Mesendoderm (in vitro differentiated cells): ENCODE data around the gene IL22RA2.

ENCODE experiments used
- DNase-seq: peaks from one replicate; pipeline ENCODE4 v3.0.0; 2013
- H2AK5ac ChIP-seq: 2 replicates; pipeline ENCODE4 v1.6.1; 2013; ENCODE audit warnings: low read length, inconsistent platforms
- H2BK120ac ChIP-seq: 2 replicates; pipeline ENCODE4 v1.6.1; 2013; ENCODE audit warnings: low read depth, mild to moderate bottlenecking, low read length, moderate library complexity, mixed read lengths
- H2BK15ac ChIP-seq: replicated peaks from 2 replicates; pipeline ENCODE4 v1.6.1; 2013; ENCODE audit warnings: low read depth, mild to moderate bottlenecking, moderate library complexity
- H2BK5ac ChIP-seq: 2 replicates; pipeline ENCODE4 v1.6.1; 2013; ENCODE audit warnings: low read length, inconsistent platforms
- H3K18ac ChIP-seq: 2 replicates; pipeline ENCODE4 v1.6.1; 2013; ENCODE audit warnings: mild to moderate bottlenecking, low read length, mixed read lengths
- H3K23ac ChIP-seq: one replicate; pipeline ENCODE4 v1.6.1; 2013; ENCODE audit warnings: low read length
- H3K27ac ChIP-seq: 2 replicates; pipeline ENCODE4 v1.5.1; 2013; ENCODE audit warnings: low read depth, mild to moderate bottlenecking, inconsistent platforms, low read length, moderate library complexity
- H3K27me3 ChIP-seq: 2 replicates; pipeline ENCODE4 v1.6.1; 2013; ENCODE audit warnings: low read length, control low read depth, mild to moderate bottlenecking, inconsistent platforms; ENCODE audit not compliant: insufficient read depth, poor library complexity
- H3K36me3 ChIP-seq: 2 replicates; pipeline ENCODE4 v1.6.1; 2013; ENCODE audit warnings: low read length, inconsistent platforms; ENCODE audit not compliant: control insufficient read depth, insufficient read depth
- H3K4ac ChIP-seq: one replicate; pipeline ENCODE4 v1.6.1; 2013; ENCODE audit warnings: low read depth, mild to moderate bottlenecking, low read length, moderate library complexity
- H3K4me1 ChIP-seq: 2 replicates; pipeline ENCODE4 v1.6.1; 2013; ENCODE audit warnings: low read depth, low read length, inconsistent platforms; ENCODE audit not compliant: control insufficient read depth
- H3K4me2 ChIP-seq: 2 replicates; pipeline ENCODE4 v1.6.1; 2013; ENCODE audit warnings: low read length
- H3K4me3 ChIP-seq: 2 replicates; pipeline ENCODE4 v1.5.1; 2013; ENCODE audit warnings: mild to moderate bottlenecking, low read length
- H3K56ac ChIP-seq: one replicate; pipeline ENCODE4 v1.6.1; 2013; ENCODE audit warnings: low read length
- H3K79me1 ChIP-seq: 2 replicates; pipeline ENCODE4 v1.6.1; 2013; ENCODE audit warnings: low read length, inconsistent platforms
- H3K79me2 ChIP-seq: 2 replicates; pipeline ENCODE4 v1.6.1; 2013; ENCODE audit warnings: mild to moderate bottlenecking, low read length; ENCODE audit not compliant: control insufficient read depth, insufficient read depth
- H3K9ac ChIP-seq: 2 replicates; pipeline ENCODE4 v1.6.1; 2013; ENCODE audit warnings: low read length, inconsistent platforms
- H4K5ac ChIP-seq: one replicate; pipeline ENCODE4 v1.6.1; 2013; ENCODE audit warnings: low read length
- H4K8ac ChIP-seq: one replicate; pipeline ENCODE4 v1.6.1; 2013; ENCODE audit warnings: low read depth, mild to moderate bottlenecking, control low read depth, low read length, moderate library complexity
- WGBS: extraction: QIAGEN DNeasy Blood & Tissue Kit; methylation state at CpG from one replicate; pipeline ENCODE4 v1.1.7; 2013; ENCODE audit warnings: low lambda C conversion rate, missing lambda C conversion rate; ENCODE audit not compliant: insufficient coverage; ENCODE audit errors: extremely low coverage; 5-methylcytosine and 5-hydroxymethylcytosine counted together

The IL22RA2 gene

GRCh38 chr6:137171053-137171374, 2.4 kb downstream of the IL22RA2 start:
- H2BK5ac ChIP-seq, result no peak overlapping the region
- H3K4me1 ChIP-seq, result no peaks in the 10 kb centered on the region
- no peak for DNase-seq
- H3K36me3 ChIP-seq, result no peaks in the 10 kb centered on the region
- H3K18ac ChIP-seq, result no peak overlapping the region
- no peak overlapping the region for H3K4me3 ChIP-seq
- H2AK5ac ChIP-seq, result no peak overlapping the region
- H2BK15ac ChIP-seq, result no peak overlapping the region
- H3K9ac ChIP-seq, result no peak overlapping the region
- H3K4me2 ChIP-seq, result no peak overlapping the region
- no peaks in the 10 kb centered on the region for H3K79me2 ChIP-seq
- no CpG with 5 or more reads among the region's 1 CpG for WGBS
- no peaks in the 10 kb centered on the region for H3K27me3 ChIP-seq
- H3K23ac ChIP-seq, result no peak overlapping the region
- H4K8ac ChIP-seq, result no peak overlapping the region
- H4K5ac ChIP-seq, result no peak overlapping the region
- no peak overlapping the region for H2BK120ac ChIP-seq
- H3K79me1 ChIP-seq, result no peaks in the 10 kb centered on the region
- H3K4ac ChIP-seq, result no peak overlapping the region
- H3K56ac ChIP-seq, result no peak overlapping the region
- H3K27ac ChIP-seq, result no peak overlapping the region

GRCh38 chr6:137170266-137171052, 3.0 kb downstream of the IL22RA2 start:
- no peaks in the 10 kb centered on the region for H3K4me1 ChIP-seq
- no peaks in the 10 kb centered on the region for H3K79me1 ChIP-seq
- no peak overlapping the region for H3K56ac ChIP-seq
- no peak overlapping the region for H4K5ac ChIP-seq
- no peak overlapping the region for H3K4ac ChIP-seq
- no peak overlapping the region for H3K9ac ChIP-seq
- no peaks in the 10 kb centered on the region for H3K79me2 ChIP-seq
- H3K27ac ChIP-seq, result no peak overlapping the region
- H3K36me3 ChIP-seq, result no peaks in the 10 kb centered on the region
- DNase-seq, result no peak
- no peak overlapping the region for H3K4me3 ChIP-seq
- no peak overlapping the region for H4K8ac ChIP-seq
- no peak overlapping the region for H2BK5ac ChIP-seq
- H3K27me3 ChIP-seq, result no peaks in the 10 kb centered on the region
- no peak overlapping the region for H3K23ac ChIP-seq
- no peak overlapping the region for H2AK5ac ChIP-seq
- H3K18ac ChIP-seq, result no peak overlapping the region
- H3K4me2 ChIP-seq, result no peak overlapping the region
- H2BK15ac ChIP-seq, result no peak overlapping the region
- no peak overlapping the region for H2BK120ac ChIP-seq
- WGBS, result no CpG with 5 or more reads among the region's 13 CpGs

GRCh38 chr6:137167702-137168377, 5.6 kb downstream of the IL22RA2 start:
- H3K9ac ChIP-seq, result no peak overlapping the region
- no CpG with 5 or more reads among the region's 4 CpGs for WGBS

GRCh38 chr6:137166247-137167098, 7.0 kb downstream of the IL22RA2 start:
- Histone ChIP-seq H4K5ac (no peak overlapping the region), H3K4me3 (no peak overlapping the region), H3K79me1 (no peaks in the 10 kb centered on the region), H3K4me2 (no peak overlapping the region), H3K36me3 (no peaks in the 10 kb centered on the region), H3K79me2 (no peaks in the 10 kb centered on the region), H4K8ac (no peak overlapping the region), H2BK15ac (no peak overlapping the region), H2AK5ac (no peak overlapping the region), H3K9ac (no peak overlapping the region), H3K56ac (no peak overlapping the region), H3K23ac (no peak overlapping the region), H2BK5ac (no peak overlapping the region), H3K27me3 (no peaks in the 10 kb centered on the region), H3K18ac (no peak overlapping the region), H2BK120ac (no peak overlapping the region), H3K4me1 (no peaks in the 10 kb centered on the region), H3K27ac (no peak overlapping the region), H3K4ac (no peak overlapping the region)
- WGBS, result no CpG with 5 or more reads among the region's 8 CpGs
- DNase-seq, result no peak

More at GRCh38 chr6:137167702-137168377, 5.6 kb downstream of the IL22RA2 start:
- Histone ChIP-seq H3K36me3 (no peaks in the 10 kb centered on the region), H2BK120ac (no peak overlapping the region), H3K4me2 (no peak overlapping the region), H3K23ac (no peak overlapping the region), H2BK15ac (no peak overlapping the region), H3K79me1 (no peaks in the 10 kb centered on the region), H4K8ac (no peak overlapping the region), H3K79me2 (no peaks in the 10 kb centered on the region), H3K4me1 (no peaks in the 10 kb centered on the region), H3K56ac (no peak overlapping the region), H3K18ac (no peak overlapping the region), H3K27ac (no peak overlapping the region), H3K27me3 (no peaks in the 10 kb centered on the region), H3K4ac (no peak overlapping the region), H3K4me3 (no peak overlapping the region), H4K5ac (no peak overlapping the region), H2AK5ac (no peak overlapping the region), H2BK5ac (no peak overlapping the region)
- no peak for DNase-seq

GRCh38 chr6:137165375-137166246, 7.8 kb downstream of the IL22RA2 start:
- H3K36me3 ChIP-seq, result no peaks in the 10 kb centered on the region

More at GRCh38 chr6:137165375-137166246, 7.8 kb downstream of the IL22RA2 start:
- Histone ChIP-seq H3K9ac (no peak overlapping the region), H2BK5ac (no peak overlapping the region), H3K4me3 (no peak overlapping the region), H4K8ac (no peak overlapping the region), H3K56ac (no peak overlapping the region), H2BK120ac (no peak overlapping the region), H3K79me2 (no peaks in the 10 kb centered on the region), H3K27ac (no peak overlapping the region), H3K4ac (no peak overlapping the region), H3K4me2 (no peak overlapping the region), H3K4me1 (no peaks in the 10 kb centered on the region), H2AK5ac (no peak overlapping the region), H3K27me3 (no peaks in the 10 kb centered on the region), H2BK15ac (no peak overlapping the region), H4K5ac (no peak overlapping the region), H3K79me1 (no peaks in the 10 kb centered on the region), H3K18ac (no peak overlapping the region), H3K23ac (no peak overlapping the region)
- WGBS, result no CpG with 5 or more reads among the region's 9 CpGs
- DNase-seq, result no peak
